ENCODE data around the gene PLA2G2F.

PLA2G2F gene

DNA sequence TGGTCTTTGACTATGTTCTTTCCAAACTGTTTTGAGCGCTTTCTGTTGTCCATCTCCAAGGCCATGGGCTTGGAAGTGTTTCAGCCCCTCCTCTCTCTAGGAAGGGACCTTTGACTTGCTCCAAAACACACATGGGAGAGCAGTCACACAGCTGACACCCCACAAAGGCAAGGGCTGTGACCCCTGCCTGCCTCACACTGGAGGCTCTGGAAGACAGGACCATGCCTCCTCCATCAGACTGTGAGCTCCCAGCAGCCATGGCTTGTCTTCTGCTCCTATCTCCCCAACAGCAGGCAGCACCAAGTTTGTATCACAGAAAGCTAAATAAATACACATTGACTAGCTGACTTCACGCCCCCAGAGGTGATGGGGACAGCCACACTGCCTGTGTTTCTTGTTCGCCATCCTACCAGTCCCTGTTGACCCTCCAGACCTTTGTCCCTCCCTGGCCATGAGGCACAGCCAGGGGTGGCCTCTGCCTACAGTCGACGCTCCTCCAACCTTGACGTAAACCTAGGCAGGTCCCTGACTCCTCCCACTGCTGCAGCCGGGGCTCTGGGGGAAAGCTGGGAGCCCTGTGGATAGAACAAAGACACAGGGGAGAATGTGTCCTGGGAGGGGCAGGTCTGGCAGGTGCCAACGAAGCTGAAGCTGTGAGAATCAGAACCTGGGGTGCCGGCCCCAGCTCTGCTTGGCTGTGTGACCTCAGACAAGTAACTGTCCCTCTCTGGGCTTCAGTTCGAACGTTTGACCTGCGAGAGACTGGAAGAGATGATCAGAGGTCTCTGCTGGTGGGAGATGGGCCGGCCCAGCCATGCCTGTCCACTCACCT is 4.8 kb downstream of the PLA2G2F start:
- DNase-seq, result no peak

DNA sequence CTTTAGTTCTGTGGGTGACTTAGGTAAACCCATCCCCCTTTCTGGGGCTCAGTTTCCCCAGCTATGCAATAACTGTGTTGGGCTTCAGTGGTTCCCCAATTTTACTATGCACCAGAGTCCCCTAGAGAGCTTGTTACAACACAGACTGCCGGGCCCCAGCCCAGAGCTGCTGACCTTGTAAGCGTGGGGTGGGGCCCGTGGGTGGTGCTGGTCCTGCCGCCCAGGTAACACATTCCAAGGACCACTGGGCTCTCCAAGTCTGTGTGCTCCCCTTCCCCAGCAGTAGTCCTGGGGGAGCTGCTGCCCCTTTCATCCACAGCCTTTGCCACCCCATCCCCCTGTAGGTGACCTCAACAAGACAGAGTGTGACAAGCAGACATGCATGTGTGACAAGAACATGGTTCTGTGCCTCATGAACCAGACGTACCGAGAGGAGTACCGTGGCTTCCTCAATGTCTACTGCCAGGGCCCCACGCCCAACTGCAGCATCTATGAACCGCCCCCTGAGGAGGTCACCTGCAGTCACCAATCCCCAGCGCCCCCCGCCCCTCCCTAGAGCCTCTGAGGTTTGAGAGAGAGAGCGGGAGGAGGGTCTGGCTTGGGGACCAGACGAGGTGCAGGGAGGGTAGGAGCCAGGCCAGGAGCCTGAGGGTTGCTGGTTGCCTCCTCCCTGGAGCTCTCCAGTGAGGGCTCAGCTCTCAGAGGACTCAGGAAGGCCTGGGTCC is 8.9 kb downstream of the PLA2G2F start:
- no peak for DNase-seq

DNA sequence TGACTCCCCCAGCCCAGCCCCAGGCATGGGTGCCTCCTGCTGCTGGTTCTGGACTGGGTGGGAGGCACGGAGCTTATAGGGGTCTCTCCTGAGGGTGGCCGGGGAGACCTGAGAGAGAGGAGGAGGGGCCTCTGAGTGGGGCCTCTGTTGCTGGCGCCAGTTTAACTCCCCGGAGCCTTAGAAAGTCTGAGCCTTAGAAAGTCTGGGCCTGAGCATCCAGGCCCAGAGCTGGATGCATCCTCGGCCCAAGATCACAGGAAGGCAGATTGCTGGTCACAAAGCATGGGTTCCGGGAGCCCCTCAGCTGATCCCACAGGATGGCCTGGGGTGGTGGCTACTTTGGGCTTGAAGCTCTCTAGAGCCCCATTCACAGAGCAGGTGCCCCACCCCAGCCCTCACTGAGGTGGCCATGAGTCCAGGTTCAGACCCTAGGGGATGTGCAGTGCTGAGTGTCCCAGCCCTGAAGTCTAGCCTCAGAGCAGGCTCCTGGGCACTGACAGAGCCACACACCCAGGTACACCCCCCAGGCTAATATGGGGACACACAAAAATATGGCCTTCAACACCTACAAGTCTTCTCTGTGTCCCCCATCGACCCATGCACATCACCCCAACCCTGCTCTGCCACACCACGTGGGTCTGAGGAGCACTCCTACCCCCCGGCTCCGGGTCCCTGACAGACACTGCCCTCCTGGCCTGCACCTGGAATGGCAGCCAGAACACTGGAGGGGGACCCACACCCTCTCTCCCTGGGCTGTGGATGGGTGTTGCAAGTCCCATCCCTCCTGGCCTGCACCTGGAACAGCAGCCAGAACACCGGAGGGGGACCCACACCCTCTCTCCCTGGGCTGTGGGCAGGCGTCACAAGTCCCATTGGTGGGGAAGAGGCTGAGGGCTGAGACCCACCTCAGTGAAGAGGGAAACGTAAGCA is 9.7 kb downstream of the PLA2G2F start:
- no peak for DNase-seq

DNA sequence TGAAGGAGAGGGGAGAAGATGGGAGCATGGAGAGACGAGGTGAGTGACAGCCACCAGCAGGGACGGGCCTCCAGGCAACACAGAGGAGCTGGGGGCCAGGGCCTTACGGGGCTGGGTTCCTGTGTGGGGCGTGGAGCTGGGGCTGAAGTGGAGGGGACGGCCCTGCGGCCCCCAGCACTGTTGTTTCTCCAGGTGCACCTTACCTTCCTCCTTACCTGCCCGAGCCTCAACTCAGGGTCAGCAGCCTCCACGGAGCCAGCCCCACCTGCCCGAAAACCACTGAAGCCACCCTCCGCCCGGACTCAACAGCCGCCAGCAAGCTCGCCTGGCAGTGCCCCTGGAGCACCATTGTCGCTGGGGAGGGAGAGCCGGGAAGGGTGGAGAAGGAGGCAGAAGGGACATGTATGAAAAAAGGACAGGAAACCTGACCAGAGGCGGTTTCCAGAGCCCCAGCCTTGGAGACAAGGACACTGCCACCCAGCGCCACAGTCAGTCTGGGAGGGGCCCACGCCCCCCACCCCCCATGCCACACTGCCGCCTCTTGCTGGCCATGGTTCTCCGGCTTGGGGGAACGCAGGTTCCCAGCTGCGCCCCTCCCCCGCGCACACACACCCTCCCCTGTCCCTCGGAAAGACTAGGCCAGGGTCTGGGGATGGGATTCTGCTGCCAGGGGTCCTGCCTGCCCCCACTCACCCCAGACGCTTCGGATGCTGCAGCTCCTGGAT is 10.6 kb downstream of the PLA2G2F start:
- DNase-seq, result no peak

DNA sequence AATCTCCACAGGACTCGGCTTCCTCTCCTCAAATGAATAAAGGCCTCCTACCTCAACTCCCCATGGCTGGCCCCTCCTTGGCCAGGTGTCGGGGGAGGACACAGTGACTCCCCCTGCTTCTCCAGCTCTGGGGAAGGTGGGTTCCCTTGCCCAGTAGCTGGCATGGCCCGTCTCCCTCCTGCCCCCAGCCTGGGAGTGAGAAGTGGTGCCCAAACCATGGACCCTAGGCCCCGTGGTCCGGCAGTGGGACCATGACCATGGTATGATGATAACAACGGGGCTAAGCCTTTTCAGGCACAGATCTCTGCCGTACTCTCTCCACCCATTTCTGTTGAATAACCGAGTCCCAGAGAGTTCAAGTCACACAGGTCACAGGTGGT is 11.2 kb downstream of the PLA2G2F start:
- no peak for DNase-seq

DNA sequence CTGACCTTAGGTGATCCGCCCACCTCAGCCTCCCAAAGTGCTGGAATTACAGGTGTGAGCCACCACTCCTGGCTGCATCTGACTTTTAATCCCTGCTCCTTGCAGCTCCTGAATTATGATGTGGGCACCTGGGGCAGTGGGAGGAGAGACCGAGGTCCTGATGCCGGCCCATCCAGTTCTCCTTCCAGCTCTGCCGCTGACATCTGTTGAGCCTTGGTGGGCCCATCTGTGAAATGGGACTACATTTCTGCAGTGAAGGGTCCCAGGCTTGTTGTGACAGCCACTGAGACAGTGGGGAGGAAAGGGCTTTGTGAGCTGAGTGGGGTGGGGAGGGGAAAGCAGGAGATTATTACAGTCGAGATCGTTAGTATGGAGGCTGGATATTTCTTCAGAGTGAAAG is 11.8 kb downstream of the PLA2G2F start:
- DNase-seq, result no peak

DNA sequence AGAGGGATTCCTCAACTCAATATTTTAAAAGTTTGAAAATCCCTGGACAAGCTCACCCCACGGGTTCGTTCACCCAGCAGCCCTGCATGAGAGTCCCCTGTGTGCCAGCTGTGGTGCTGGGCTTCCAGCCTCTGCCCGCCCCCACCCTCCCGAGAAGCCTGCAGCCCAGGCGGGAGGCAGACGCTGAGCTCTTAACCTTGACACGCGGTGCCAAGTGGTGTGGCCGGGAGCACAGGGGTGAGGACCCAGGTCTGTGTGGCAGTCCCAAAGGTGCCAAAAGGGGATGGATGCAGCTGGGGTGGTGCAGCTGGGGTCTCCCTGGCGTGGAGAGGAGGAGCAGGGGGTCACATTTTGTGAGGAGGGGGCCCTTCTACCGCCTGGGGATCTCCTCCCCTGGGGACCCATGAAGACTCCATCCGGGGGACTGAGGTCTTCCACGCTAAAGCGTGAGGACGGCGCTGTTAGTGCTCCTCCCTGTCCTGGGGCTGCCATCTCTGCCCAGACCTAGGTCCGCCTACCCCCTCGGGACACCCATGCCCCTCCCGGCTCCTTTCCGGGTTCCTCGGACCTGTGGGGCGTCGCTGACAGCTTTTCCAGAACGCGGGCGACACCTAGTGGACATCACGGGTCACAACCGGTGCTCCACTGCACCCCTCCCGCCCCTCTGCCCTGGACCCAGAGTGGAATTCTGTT is 12.9 kb downstream of the PLA2G2F start:
- peak; percentile 60 for DNase-seq

DNA sequence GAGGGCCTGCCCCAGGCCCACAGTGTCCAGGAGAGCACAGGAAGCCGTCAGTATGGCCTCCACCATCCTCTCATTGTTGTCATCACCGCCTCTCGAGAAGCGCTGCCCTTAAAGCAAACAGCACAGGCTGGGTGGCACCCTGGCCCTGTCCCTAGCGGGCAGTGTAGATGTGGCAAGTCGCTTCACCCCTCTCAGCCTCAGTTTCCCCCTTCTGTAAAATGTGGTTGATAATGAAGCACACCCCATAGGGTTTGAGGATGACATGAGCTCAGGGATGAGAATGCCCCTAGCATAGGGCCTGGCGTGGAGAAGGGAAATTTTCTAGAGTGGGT is 13.4 kb downstream of the PLA2G2F start:
- DNase-seq, result no peak

DNA sequence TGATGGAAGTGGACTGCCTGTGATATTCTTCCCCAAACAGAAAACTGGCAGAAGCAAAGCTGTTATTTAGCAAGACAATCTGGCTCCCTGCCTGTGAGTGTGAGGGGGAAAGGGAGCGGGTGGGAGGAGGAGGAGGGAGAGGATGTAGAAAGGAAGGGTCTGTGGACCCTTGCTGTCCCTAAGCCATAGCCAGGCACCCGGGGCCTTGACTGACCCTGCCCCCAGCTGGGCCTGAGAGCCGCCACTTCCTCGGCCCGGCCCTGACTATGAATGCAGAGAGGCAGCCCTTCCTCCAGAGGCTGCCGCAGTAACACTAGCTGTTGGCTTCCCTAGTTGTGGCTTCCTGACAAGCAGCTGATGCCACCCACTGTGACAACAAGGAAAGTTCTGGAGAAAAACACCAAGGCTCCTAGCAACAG is 13.9 kb downstream of the PLA2G2F start:
- no peak for DNase-seq

DNA sequence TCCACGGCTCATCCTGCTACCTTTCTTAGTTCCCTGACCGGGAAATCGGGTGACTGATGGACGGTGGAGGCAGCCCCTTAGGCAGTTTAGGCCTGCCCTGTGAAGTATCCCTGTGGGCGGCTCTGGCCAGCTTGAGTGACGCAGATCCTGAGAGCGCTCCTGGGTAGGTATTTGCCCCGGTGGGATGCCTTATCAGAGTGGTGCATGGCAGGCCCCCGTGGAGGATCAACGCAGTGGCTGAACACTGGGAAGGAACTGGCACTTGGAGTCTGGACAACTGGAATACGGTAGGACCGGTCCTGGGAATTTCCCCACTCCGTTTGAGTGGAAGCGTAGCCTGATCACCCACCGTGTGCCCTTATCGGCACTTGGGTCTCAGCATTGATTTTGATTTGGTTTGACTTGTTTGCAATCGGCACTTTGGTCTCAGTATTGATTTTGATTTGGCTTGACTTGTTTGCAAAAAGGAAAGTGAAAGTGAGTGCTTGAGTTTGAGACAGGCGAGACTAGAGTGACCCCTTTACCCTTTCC is 15.2 kb downstream of the PLA2G2F start:
- no peak for DNase-seq

DNA sequence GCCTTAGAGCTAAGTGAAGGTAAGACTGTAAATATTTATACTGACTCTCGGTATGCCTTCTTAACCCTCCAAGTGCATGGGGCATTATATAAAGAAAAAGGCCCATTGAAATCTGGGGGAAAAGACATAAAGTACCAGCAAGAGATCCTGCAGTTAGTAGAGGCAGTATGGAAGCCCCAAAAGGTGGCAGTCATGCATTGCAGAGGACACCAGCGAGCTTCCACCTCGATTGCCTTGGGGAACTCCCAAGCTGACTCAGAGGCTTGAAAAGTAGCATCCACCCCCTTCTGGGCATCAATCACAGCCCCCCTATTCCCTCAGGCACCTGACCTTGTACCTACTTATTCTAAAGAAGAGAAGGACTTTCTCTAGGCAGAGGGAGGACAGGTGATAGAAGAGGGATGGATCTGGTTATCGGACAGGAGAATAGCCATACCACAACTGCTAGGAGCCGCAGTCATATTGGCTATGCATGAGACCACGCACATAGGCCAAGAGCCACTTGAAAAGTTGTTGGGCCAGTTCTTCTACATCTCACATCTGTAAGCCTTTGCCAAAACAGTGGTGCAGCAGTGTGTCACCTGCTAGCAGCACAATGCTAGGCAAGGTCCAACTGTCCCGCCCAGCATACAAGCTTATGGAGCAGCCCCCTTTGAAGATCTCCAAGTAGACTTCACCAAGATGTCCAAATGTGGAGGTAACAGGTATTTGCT is 19.4 kb downstream of the PLA2G2F start:
- DNase-seq, result no peak

DNA sequence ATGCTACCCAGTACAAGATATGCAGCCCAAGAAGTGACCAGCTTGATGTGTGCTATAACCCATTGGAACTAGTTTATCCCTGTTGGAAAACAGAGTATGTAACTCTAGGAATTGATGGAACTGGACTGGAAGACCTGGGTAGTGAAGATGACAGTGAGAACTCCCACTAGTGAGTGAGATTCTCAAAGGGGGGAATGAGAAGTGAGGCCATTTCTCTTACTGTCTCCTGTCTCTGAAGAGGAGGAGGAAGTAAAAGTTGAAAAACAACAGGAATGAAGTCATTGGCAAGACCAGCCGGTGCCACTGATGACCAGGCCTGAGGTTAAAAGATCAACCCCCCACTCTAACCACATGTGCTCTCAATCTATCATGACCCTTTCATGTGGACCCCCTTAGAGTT is 20.9 kb downstream of the PLA2G2F start:
- no peak for DNase-seq

DNA sequence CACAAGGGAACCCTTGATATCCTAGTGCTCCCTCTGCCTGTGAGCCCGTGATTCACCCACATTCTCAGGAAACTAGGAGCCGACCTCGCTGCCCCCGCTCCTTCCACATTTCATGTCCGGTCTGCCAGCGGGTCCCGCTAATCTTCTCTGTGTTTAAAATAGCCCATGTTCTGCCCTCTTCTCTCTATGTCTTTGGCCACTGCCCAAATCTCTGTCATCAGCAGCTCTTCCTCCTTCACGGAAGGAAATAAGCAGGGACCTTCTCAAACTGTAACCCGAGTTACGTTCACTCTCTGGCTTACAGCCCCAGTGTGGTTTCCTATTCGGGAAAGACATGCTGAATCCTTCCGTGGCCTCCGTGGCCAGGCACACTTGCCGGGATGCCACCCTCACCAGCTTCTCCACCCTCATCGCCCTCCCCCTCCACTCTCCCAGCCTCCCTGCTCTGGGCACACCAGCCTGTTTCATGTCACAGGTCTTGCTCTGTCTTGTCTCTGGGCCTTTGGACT is 25.6 kb downstream of the PLA2G2F start:
- DNase-seq, result no peak

DNA sequence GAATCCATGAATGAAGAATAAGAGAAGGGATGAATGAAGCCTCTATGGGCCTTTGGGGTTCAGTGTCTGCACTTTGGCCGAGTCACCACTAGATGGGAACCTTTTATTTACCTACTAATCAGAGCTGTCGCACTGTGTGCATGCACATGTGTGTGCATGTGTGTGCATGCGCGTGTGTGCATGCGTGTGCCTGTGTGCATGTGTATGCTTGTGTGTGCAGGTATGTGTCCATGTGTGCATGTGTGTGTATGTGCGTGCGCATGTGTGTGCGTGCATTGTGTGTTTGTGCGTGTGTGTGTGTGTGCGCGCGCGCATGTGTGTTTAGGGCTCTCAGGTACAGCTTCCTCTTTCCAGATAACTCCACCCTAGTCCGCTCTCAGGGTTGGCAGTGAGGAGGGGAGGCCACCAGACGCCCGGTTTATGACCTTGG is 26.4 kb downstream of the PLA2G2F start:
- DNase-seq, result no peak

DNA sequence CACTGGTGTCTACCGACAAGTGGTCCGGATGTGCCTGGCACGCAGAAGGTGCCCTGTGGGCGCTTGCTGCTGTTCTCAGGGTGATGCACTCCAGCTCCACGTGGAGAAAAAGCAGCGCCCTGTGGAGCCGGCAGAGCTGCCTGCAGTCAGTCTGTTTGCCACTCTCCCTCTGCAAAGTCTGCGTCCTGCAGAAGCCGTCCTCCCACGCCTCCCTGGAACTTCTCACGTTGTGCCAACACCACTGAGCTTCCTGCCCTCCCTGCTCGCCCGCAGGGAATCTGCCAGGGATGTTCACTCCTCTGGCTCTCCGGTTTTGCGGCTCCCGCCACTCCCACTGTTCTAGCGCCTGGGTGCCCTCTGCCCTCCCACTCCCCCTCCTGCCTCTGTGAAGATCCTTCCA is 26.9 kb downstream of the PLA2G2F start:
- no peak for DNase-seq

DNA sequence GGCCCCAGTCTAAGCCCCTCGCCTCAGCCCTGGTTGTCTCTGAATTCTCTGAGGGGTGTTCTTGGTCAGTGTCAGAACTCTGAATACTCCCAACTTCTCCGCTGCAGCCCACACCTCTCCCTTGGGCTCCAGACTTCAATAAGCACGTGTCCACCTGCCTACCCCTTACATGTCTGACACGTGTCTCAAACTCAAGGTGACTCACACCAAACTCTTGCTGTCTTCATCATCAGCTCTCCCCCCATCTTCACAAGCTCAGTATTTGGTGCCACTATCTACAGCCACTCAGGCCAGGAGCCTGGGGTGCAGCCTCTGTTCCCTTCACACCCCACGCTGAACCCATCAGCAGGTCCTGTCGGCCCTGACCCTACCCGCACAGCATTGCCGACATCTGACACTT is 28.0 kb downstream of the PLA2G2F start:
- DNase-seq, result no peak

DNA sequence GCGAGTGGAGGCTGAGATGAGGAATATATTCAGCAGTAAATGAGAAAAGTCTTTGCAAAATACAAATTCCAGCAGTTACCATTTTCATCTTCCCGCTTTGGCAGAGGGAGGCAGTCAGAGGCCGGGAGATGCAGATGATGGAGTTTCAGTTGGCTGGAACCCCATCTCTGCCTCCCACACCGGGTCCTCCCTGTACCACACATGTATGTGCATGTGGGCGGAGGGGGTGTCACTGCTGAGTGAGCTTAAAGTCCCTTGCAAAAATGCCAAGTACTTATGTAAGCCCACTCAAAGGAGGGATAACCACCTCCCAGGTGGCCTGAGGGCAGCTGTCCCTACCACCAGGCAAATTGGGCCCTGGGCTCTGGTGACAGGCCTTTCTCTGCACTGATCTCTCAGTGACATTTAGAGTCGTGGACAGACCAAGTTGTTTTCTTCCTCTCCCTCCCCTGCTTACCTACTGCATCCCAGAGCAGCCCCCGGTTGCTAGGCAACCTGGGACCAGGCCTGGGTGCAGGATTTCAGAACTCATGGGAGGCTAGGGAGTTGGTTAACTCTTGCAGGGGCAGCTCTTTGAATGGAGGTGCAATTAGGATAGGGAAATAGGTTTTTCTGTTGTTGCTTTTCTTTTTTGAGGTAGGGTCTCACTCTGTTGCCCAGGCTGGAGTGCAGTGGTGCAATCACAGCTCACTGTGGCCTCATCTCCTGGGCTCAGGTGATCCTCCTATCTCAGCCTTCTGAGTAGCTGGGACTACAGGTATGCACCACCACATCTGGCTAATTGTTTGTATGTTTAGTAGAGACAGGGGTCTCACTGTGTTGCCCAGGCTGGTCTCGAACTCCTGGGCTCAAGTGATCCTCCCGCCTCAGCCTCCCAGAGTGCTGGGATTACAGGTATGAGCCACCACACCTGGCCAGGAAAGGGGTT is 29.7 kb downstream of the PLA2G2F start:
- no peak for DNase-seq

DNA sequence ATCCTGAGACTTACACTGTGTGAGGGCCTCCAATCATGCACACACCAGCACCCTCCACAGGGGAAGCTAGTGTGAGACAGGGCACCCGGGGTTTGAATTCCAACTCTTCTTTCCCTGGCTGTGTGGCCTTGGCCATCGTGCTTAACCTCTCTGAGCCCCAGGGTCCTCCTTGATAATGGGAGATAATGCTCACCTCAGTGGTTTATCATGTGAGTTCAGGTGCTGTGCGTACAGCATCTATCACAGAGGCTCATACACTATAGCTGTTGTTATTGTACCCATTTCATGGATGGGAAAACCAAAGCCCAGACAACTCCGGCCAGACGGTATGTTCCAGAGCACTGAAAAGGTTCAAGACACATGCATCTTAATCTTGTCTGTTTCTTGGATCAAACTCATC is 30.8 kb downstream of the PLA2G2F start:
- DNase-seq, result no peak

DNA sequence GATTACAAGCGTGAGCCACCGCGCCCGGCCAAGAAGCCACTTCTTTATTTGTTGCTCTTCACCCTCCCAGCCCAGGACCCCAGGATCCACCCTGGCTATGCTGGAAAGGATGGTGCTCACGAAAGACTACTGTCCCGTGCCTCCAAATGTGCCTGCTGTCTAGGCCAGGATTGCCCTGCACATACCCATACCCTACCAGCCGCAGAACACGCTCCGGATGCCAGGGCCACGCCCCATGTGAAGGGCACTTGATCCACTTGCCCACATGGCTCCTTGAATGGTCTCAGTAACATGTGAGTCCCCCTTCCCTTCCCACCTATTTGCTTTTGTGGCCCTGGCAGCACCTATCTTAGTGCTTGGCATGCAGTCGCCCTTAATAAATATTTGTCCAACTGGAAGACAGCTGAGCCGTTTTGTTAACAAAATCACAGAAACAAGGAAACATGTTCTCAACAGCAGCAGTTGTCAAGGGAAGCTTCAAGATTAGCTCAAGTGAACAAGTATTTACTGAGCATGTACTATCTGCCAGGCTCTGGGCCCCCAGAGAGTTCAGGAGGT is 33.0 kb downstream of the PLA2G2F start:
- DNase-seq, result no peak

Measured in amniotic stem cell (primary cell).